C4-2B (cell line): ENCODE results near the gene SLC38A3.
"Not testable (repeated sequence)": the region's sequence is repeated elsewhere in the genome, so short reads cannot be mapped to it uniquely, and the experiment has no call there.

ENCODE experiments used
- CTCF ChIP-seq: fragments of 450-650 bp; conservative IDR thresholded peaks from 2 replicates; pipeline ENCODE4 v1.5.1; 2017; ENCODE audit warnings: mild to moderate bottlenecking
- ZFX ChIP-seq: fragments of 450-650 bp; IDR thresholded peaks from 2 replicates; pipeline ENCODE4 v1.6.1; 2017

- TF ChIP-seq CTCF, ZFX: not testable (repeated sequence)
Observed at GRCh38 chr3:50211368-50211717, 6.3 kb downstream of the SLC38A3 start.
